Measurements from ENCODE around the gene SH3RF2. TPM values are rescaled to one million over a fixed set of nuclear protein-coding genes. Genes with fewer than 3 reads are reported as not detected.

The SH3RF2 gene
- total RNA-seq, 4 donors from 2014 or later: 19.2 to 97.1 (median 39.1) TPM

DNA sequence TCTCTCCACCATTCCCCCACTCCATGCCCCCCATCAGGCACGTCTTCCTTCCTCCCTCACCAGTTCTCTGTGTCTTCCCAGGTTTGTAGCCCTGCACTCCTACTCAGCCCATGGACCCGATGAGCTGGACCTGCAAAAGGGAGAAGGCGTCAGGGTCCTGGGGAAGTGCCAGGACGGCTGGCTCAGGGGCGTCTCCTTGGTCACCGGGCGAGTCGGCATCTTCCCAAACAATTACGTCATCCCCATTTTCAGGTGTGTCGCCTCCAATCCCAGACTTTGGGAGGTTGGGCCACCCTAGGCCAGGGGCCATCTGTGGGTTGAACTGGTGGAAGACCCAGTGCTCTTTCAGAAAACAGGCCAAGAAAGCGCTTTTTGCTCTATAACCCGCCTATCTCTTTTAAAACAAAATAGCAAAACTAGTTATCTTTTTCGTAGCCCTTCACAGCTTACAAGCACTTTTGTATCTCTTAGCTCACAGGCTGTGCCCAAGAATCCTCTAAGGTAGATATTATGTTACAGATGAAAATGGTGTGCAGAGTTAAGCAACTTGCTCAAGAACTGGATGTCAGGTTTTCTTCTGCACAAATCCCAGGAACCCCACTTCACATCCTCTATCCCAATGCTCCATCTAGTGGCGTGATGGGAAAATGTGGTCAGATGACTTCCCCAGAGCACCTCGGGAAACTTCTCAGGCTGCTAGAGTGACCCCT, 112.8 kb downstream of the SH3RF2 start:
- Histone ChIP-seq H3K27me3 (no peaks in the 10 kb centered on the region), H3K4me1 (peaks cover 0 to 4% of the 10 kb centered on the region in 2 donors), H3K4me3 (no peak overlapping the region), H3K36me3 (no peaks in the 10 kb centered on the region), H3K9me3 (no peaks in the 10 kb centered on the region), H3K27ac (peak overlapping the region in 1 of 4 donors; percentile 13)
- TF ChIP-seq CTCF (IDR thresholded peaks at IDR 0.05 in 4 of 5, conservative IDR thresholded peaks at IDR 0.05 in 1 of 5): peak; percentile 38 to 66 (median 56)
- TF ChIP-seq POLR2A (IDR thresholded peaks at IDR 0.05): no peak
- DNase-seq (peak in 1 of 2 donors; percentile 35), ATAC-seq (peak; percentile 61 to 92)
- in situ Hi-C loops (cut with MboI; ENCODE audit: low sequenced_read_pairs in 4 of 4) (loop anchor here in 1 of 4 donors (25.0 kb wide), 1 partner anchor 1837 kb away; no protein-coding TSS in a partner anchor), intact Hi-C loops (cut with DNase I; ENCODE audit: low total_unique reads) (loop anchor here (1.0 to 5.0 kb wide), 5 partner anchors 112 to 368 kb away; partner anchors contain the start of genes PRELID2 and SH3RF2)

DNA sequence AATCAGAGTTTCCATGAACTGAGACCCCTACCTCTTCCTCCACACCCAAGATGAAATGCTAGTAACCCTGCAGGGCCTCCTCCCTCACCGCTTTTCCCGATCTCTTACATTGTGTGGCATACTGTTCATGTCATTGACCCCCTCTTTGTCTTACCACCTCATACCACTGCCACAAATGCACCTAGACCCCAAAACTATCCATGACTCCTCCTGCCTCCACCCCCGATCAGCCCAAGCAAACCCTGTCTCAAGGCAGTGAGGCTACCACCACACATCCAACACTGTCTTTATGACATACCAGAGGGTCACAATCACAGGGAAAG, 113.3 kb downstream of the SH3RF2 start:
- intact Hi-C loops (cut with DNase I; ENCODE audit: low total_unique reads) (loop anchor here (1.0 to 5.0 kb wide), 6 partner anchors 112 to 1847 kb away; partner anchors contain the start of genes PRELID2 and SH3RF2), in situ Hi-C loops (cut with MboI; ENCODE audit: low sequenced_read_pairs in 4 of 4) (loop anchor here (10.0 to 25.0 kb wide), 4 partner anchors 135 to 1845 kb away; no protein-coding TSS in a partner anchor)
- ATAC-seq: no peak
- H3K36me3 ChIP-seq: no peaks in the 10 kb centered on the region
- no peak for DNase-seq
- H3K9me3 ChIP-seq: no peaks in the 10 kb centered on the region
- no peak overlapping the region for H3K27ac ChIP-seq
- no peak overlapping the region for H3K4me3 ChIP-seq
- TF ChIP-seq CTCF (IDR thresholded peaks at IDR 0.05 in 4 of 5, conservative IDR thresholded peaks at IDR 0.05 in 1 of 5) (no peak), POLR2A (IDR thresholded peaks at IDR 0.05) (no peak)
- no peaks in the 10 kb centered on the region for H3K27me3 ChIP-seq
- H3K4me1 ChIP-seq: peaks cover 0 to 4% of the 10 kb centered on the region in 2 donors

DNA sequence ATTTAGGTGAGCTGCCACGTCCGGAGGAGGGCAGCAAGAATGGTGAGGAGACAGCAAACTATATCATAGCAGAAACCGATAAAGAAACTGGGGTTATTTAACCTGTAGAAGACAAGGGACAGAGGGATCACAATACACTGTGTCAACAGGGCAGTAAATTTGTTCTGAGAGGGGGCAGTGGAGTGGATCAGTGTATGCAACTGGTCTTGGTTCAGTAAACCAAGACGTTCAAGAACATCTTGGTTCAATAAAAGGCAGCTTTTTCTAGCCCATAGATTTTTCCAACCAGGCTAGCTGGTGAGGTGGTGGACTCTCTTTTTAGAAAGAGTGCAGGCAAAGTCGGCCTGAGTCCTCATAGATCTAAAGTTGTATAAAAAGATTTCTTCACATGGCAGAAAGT, 113.7 kb downstream of the SH3RF2 start:
- intact Hi-C loops (cut with DNase I; ENCODE audit: low total_unique reads): loop anchor here (5.0 kb wide), 1 partner anchor 1848 kb away; no protein-coding TSS in a partner anchor
- H3K4me3 ChIP-seq: no peak overlapping the region
- in situ Hi-C loops (cut with MboI; ENCODE audit: low sequenced_read_pairs in 4 of 4): loop anchor here (10.0 to 25.0 kb wide), 3 partner anchors 135 to 1845 kb away; no protein-coding TSS in a partner anchor
- H3K36me3 ChIP-seq: no peaks in the 10 kb centered on the region
- no peaks in the 10 kb centered on the region for H3K9me3 ChIP-seq
- TF ChIP-seq CTCF (IDR thresholded peaks at IDR 0.05 in 4 of 5, conservative IDR thresholded peaks at IDR 0.05 in 1 of 5) (no peak), POLR2A (IDR thresholded peaks at IDR 0.05) (no peak)
- peaks cover 0 to 4% of the 10 kb centered on the region in 2 donors for H3K4me1 ChIP-seq
- no peak for DNase-seq
- no peak for ATAC-seq
- no peak overlapping the region for H3K27ac ChIP-seq
- H3K27me3 ChIP-seq: no peaks in the 10 kb centered on the region

GRCh38 chr5:146051678-146052077, 115.3 kb downstream of the SH3RF2 start:
- Histone ChIP-seq H3K36me3 (no peaks in the 10 kb centered on the region), H3K27ac (no peak overlapping the region), H3K4me3 (no peak overlapping the region), H3K9me3 (no peaks in the 10 kb centered on the region), H3K27me3 (no peaks in the 10 kb centered on the region), H3K4me1 (peaks cover 0 to 4% of the 10 kb centered on the region in 2 donors)
- DNase-seq: no peak
- in situ Hi-C loops (cut with MboI; ENCODE audit: low sequenced_read_pairs in 4 of 4): loop anchor here (10.0 to 25.0 kb wide), 3 partner anchors 137 to 1847 kb away; no protein-coding TSS in a partner anchor
- no peak for ATAC-seq
- intact Hi-C loops (cut with DNase I; ENCODE audit: low total_unique reads): loop anchor here (5.0 kb wide), 1 partner anchor 1849 kb away; no protein-coding TSS in a partner anchor
- TF ChIP-seq CTCF (IDR thresholded peaks at IDR 0.05 in 4 of 5, conservative IDR thresholded peaks at IDR 0.05 in 1 of 5): no peak
- no peak for TF ChIP-seq POLR2A (IDR thresholded peaks at IDR 0.05)
